Right atrium auricular region (tissue), 2 donors: Measurements from ENCODE around the gene LARP4B. TPM values are rescaled to one million over a fixed set of nuclear protein-coding genes. Genes with fewer than 3 reads are reported as not detected.
A peak's percentile ranks its signal among the peaks of the same experiment; 100 is the strongest.

Experiments
- DNase-seq: peaks from one replicate; pipeline ENCODE4 v3.0.0-alpha.2; 2019; ENCODE audit warnings: low spot score
- H3K27ac ChIP-seq, 2 donors: fragments of 200-600 bp; sonication (generic); 1 replicate in 1 of 2; 2 replicates in 1 of 2; pipeline ENCODE4 v1.5.1; 2016 to 2019
- H3K27me3 ChIP-seq, 2 donors: fragments of 200-600 bp; sonication (generic); one replicate each; pipeline versions ENCODE4 v1.5.1 to v1.6.0; 2017 to 2019
- H3K36me3 ChIP-seq: fragments of 200-600 bp; sonication (generic); one replicate; pipeline ENCODE4 v1.5.1; 2016
- H3K4me1 ChIP-seq, 2 donors: fragments of 200-600 bp; sonication (generic); one replicate each; pipeline versions ENCODE4 v1.5.1 to v1.6.0; 2017 to 2019
- H3K4me3 ChIP-seq, 2 donors: fragments of 200-600 bp; sonication (generic); 1 replicate in 1 of 2; 2 replicates in 1 of 2; pipeline ENCODE4 v1.5.1; 2017 to 2019; ENCODE audit warnings: mild to moderate bottlenecking in 1 of 2, moderate library complexity in 1 of 2
- H3K9me3 ChIP-seq, 2 donors: fragments of 200-600 bp; sonication (generic); one replicate each; pipeline ENCODE4 v1.5.1; 2019
- total RNA-seq, 2 donors: library from RNA; depleted of rRNA; stranded (reverse); fragments of >200 nt; gene quantifications; one replicate each; pipeline ENCODE4 v1.1.0, GENCODE V29; 2016
- TF ChIP-seq, protein P1 (sequence below), 2 donors: fragments of 200-600 bp; sonication (generic); IDR thresholded peaks; one replicate each; pipeline ENCODE4 v1.5.1; 2019; ENCODE audit warnings: antibody characterized with exemption in 2 of 2

Gene LARP4B
- total RNA-seq, 2 donors from 2014 or later = 24.2 to 26.1 TPM

GRCh38 chr10:974038-974784 is 42.7 kb upstream of the LARP4B start:
- no peaks in the 10 kb centered on the region for H3K4me1 ChIP-seq
- no peaks in the 10 kb centered on the region for H3K36me3 ChIP-seq
- DNase-seq = no peak
- TF ChIP-seq, protein P1, sequence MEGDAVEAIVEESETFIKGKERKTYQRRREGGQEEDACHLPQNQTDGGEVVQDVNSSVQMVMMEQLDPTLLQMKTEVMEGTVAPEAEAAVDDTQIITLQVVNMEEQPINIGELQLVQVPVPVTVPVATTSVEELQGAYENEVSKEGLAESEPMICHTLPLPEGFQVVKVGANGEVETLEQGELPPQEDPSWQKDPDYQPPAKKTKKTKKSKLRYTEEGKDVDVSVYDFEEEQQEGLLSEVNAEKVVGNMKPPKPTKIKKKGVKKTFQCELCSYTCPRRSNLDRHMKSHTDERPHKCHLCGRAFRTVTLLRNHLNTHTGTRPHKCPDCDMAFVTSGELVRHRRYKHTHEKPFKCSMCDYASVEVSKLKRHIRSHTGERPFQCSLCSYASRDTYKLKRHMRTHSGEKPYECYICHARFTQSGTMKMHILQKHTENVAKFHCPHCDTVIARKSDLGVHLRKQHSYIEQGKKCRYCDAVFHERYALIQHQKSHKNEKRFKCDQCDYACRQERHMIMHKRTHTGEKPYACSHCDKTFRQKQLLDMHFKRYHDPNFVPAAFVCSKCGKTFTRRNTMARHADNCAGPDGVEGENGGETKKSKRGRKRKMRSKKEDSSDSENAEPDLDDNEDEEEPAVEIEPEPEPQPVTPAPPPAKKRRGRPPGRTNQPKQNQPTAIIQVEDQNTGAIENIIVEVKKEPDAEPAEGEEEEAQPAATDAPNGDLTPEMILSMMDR (IDR thresholded peaks at IDR 0.05) = no peak
- H3K27me3 ChIP-seq = no peaks in the 10 kb centered on the region
- peaks cover 0 to 11% of the 10 kb centered on the region in 2 donors for H3K9me3 ChIP-seq
- no peak overlapping the region for H3K27ac ChIP-seq
- H3K4me3 ChIP-seq = no peak overlapping the region

GRCh38 chr10:972763-973162 is 41.3 kb upstream of the LARP4B start:
- no peak for DNase-seq
- H3K4me1 ChIP-seq = no peaks in the 10 kb centered on the region
- H3K4me3 ChIP-seq = no peak overlapping the region
- H3K27me3 ChIP-seq = no peaks in the 10 kb centered on the region
- TF ChIP-seq, protein P1 (IDR thresholded peaks at IDR 0.05) = no peak
- no peak overlapping the region for H3K27ac ChIP-seq
- H3K9me3 ChIP-seq = no peaks in the 10 kb centered on the region
- H3K36me3 ChIP-seq = no peaks in the 10 kb centered on the region

DNA sequence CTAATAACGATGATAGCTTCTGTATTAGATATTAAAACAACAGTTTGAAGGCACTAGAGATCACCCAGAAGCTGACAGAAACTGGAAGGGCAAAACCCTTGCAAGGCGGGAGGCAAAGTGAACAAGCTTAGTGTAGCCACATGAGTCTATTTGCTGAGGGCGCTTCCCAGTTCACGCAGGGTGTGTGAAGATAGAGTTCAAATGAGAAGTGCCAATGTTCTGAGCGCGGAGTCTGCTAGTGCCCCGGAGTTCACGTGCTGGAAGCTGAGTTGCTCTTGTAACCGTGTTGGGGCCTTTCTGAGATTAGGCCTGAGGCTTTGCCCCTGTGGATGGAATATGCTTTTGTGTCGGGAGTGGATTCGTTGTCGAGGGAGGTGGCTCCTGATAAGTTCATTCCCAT is 40.1 kb upstream of the LARP4B start:
- H3K4me3 ChIP-seq = no peak overlapping the region
- TF ChIP-seq, protein P1 (IDR thresholded peaks at IDR 0.05) = no peak
- no peaks in the 10 kb centered on the region for H3K27me3 ChIP-seq
- no peak overlapping the region for H3K27ac ChIP-seq
- no peak for DNase-seq
- no peaks in the 10 kb centered on the region for H3K9me3 ChIP-seq
- no peaks in the 10 kb centered on the region for H3K36me3 ChIP-seq
- H3K4me1 ChIP-seq = no peaks in the 10 kb centered on the region

DNA sequence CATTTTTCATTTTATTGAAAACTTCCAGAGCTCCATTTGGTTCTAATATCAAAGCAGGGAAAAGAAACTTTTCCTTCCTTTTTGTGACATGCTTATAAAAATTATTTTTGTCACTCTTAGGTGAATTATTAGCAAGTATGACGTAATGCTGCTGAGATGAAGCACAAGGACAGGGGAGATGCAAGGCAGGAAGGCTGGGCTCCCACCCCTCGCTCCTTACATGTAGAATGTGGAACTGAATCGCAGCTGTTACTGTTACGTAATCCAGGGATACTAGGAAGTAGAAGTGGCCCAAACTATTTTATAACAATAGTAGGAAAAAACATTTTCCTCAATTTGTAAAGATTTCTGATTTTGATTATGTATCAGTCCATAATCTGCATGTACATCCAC is 39.6 kb upstream of the LARP4B start:
- Histone ChIP-seq H3K4me1 (no peaks in the 10 kb centered on the region), H3K9me3 (no peaks in the 10 kb centered on the region), H3K4me3 (no peak overlapping the region), H3K27me3 (no peaks in the 10 kb centered on the region), H3K36me3 (no peaks in the 10 kb centered on the region), H3K27ac (no peak overlapping the region)
- TF ChIP-seq, protein P1 (IDR thresholded peaks at IDR 0.05) = no peak
- peak; percentile 63 for DNase-seq

GRCh38 chr10:970311-971149 is 39.0 kb upstream of the LARP4B start:
- no peak overlapping the region for H3K27ac ChIP-seq
- no peaks in the 10 kb centered on the region for H3K36me3 ChIP-seq
- no peaks in the 10 kb centered on the region for H3K4me1 ChIP-seq
- TF ChIP-seq, protein P1 (IDR thresholded peaks at IDR 0.05) = no peak
- no peaks in the 10 kb centered on the region for H3K27me3 ChIP-seq
- H3K4me3 ChIP-seq = no peak overlapping the region
- no peaks in the 10 kb centered on the region for H3K9me3 ChIP-seq
- DNase-seq = no peak
